Activated CD4-positive, alpha-beta T cell treated with anti-CD3 and anti-CD28 coated beads, Interleukin-2, Interleukin-6, amounts not matched to agents 100 ng/mL and 50 ng/mL, durations not matched to agents 16 hours and 8 hours (primary cell): ENCODE results near the gene SPRR2E.
"Not testable (repeated sequence)": the region's sequence is repeated elsewhere in the genome, so short reads cannot be mapped to it uniquely, and the experiment has no call there.

ENCODE experiments used
- DNase-seq: peaks from one replicate; pipeline ENCODE4 v3.0.0-alpha.2; 2020

Gene SPRR2E

DNA sequence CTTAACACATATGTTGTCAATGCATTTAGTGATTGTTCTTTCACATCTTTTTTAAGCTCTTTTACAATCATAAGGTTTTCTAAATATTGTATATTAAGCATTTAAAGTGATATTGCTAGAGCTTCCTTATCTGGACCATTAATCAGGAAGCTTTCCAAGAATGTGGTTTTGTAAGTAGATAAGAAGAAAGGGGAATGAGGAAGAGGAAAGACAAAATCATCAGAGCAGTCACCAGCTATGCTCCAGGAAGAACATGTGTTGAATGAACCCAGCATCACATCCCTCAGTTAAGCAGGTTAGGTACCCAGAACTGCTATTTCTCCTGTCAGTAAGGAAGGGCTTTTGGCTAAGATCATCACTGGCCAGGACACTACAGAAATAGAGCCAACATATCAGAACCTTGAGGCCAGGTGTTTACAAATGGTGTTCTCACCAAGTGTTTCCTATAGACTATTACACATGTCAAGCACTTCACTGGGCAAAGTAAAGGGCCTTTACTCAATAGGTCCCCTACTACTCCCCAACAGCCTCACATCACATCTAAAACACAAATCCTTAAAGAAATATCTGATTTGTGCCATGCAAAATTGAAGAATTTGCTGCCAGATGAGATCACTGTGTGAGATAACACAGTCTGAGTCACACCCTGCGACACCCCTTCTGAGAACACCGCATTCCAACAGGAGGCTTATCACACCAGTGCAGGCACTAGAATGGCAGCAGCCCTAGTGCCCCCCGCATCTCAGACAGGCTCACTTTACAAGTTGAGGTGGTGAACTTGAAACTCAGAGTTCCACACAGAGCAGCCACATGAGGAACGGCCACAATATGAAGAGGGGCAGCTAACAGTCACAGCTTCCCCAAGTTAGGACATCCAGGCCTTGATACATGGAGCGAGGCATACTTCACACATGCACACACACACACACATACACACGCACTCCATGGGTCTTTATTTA lies 35.2 kb downstream of the SPRR2E start:
- no peak for DNase-seq

DNA sequence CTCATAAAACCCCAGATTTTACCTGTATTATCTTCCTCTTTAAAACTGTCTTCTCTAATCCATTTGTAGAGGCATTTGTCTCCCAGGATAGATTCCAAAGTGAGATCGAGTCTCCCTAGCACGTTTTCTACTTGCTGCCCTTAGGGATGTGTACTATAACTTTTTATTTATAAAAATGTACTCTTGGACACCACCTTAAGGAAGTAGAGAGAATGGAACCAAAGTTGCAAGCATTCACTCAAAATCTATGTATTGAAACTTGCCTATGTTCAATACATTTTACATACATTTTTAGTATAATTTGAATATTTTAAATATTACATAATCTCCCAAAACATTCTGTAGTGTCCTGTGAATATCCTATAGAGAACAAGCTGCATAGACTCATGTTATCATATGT lies 36.2 kb downstream of the SPRR2E start:
- no peak for DNase-seq

DNA sequence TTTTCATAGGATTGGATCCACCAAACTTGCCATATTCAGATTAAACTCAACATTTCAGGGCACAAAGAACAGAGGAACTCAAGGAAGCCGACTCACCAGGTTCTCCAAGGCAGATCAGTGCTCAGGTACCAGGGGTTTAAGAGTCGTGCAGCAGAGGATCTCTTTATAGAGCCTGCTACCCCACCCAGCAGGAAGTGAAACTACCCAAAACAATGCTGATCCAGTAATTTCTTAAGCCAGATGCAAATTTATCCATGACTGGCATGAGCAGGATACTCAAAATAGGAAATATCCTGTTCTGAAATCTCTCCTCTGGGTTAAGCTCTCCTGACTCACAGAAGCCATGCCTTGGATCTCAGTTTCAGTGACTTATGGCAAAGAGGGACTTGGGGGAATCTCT lies 37.0 kb downstream of the SPRR2E start, which contains the start of gene SPRR2A:
SPRR2A (minus strand) TSS at position 138 of the 400 bp plus-strand sequence. CDS start 777 bp downstream, outside the sequence.
- DNase-seq: no peak

DNA sequence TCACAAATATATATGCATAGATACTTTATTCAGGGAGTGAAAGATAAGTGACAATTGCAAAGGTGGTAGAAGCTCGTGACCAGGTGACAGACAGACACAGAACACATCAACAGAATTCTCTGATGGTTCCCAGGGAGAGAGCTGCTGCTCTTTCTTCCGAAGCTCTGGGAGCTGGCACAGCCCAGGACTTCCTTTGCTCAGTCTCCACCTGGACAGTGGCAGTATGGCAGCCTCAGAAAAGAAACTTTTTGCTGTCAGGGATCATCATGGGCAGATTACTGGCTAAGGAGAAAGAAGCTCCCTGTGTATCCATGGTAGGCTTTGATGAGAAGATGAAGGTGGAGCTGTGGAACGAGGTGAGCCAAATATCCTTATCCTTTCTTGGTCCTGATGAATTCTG lies 38.2 kb downstream of the SPRR2E start:
- DNase-seq: not testable (repeated sequence)

DNA sequence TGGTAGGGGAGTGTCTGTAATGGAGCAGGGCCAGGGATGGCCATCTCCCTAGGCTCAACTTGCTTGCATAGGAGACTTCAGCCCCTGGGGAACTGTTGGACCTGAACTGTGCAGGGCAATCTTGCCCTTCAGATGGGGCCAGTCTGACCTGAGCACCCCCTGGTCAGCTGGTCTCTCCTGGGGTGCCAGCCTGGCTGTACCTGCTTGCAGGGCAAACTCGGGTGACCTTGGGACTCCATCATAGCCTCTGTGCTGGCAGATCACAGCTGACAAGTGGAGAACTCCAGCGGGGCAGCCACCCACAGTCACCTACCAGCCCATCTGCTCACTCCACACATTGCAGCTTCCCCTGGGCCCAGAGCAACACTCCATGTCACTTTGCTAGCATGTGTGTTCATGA lies 45.1 kb downstream of the SPRR2E start:
- no peak for DNase-seq
